HCEC 1CT (cell line): ENCODE measurements around the gene TRAPPC12.

Source experiments
- DNase-seq: peaks from one replicate; pipeline ENCODE4 v3.0.0-alpha.2; 2017

Gene TRAPPC12

GRCh38 chr2:3516831-3517230, 137.3 kb downstream of the TRAPPC12 start:
- no peak for DNase-seq

- no peak for DNase-seq
Measured at GRCh38 chr2:3517948-3518495, 138.5 kb downstream of the TRAPPC12 start.

- peak; percentile 91 for DNase-seq
Measured at GRCh38 chr2:3518496-3519254, 139.2 kb downstream of the TRAPPC12 start.

GRCh38 chr2:3519255-3520205, 140.0 kb downstream of the TRAPPC12 start, which contains the start of gene ADI1:
Gene ADI1, minus strand, starts transcription at chr2:3519531. Its CDS starts 44 bp downstream, at chr2:3519487.
- peak; percentile 77 for DNase-seq

- DNase-seq: no peak
Measured at GRCh38 chr2:3520591-3520990, 141.1 kb downstream of the TRAPPC12 start.

GRCh38 chr2:3522961-3523421, 143.5 kb downstream of the TRAPPC12 start:
- no peak for DNase-seq

- DNase-seq: peak; percentile 59
Measured at GRCh38 chr2:3523551-3524041, 144.1 kb downstream of the TRAPPC12 start.

GRCh38 chr2:3526871-3527270, 147.4 kb downstream of the TRAPPC12 start:
- DNase-seq: no peak

GRCh38 chr2:3527886-3528785, 148.6 kb downstream of the TRAPPC12 start:
- DNase-seq: no peak
